Chondrocyte (in vitro differentiated cells): ENCODE measurements around the gene LUZP1. TPM values are rescaled to one million over a fixed set of nuclear protein-coding genes. Genes with fewer than 3 reads are reported as not detected.

Source experiments
- DNase-seq: peaks from one replicate; pipeline ENCODE4 v3.0.0; 2021; ENCODE audit warnings: mixed read lengths, low spot score
- H3K27ac Mint-ChIP-seq: one replicate; pipeline ENCODE4 v1.8.0; 2021; ENCODE audit warnings: mild to moderate bottlenecking, moderate library complexity, mixed read lengths; ENCODE audit not compliant: unreplicated experiment
- H3K27me3 Mint-ChIP-seq: 2 replicates; pipeline ENCODE4 v1.8.0; 2021; ENCODE audit warnings: low read depth, mixed read lengths
- H3K36me3 Mint-ChIP-seq: 2 replicates; pipeline ENCODE4 v1.8.0; 2021; ENCODE audit warnings: low read depth, mixed read lengths
- H3K4me1 Mint-ChIP-seq: 2 replicates; pipeline ENCODE4 v1.8.0; 2021; ENCODE audit warnings: low read depth, mild to moderate bottlenecking, mixed read lengths
- H3K4me3 Mint-ChIP-seq: one replicate; pipeline ENCODE4 v1.8.0; 2021; ENCODE audit warnings: mild to moderate bottlenecking, moderate library complexity, mixed read lengths; ENCODE audit not compliant: unreplicated experiment
- H3K9me3 Mint-ChIP-seq: 2 replicates; pipeline ENCODE4 v1.8.0; 2021; ENCODE audit warnings: low read depth, mixed read lengths
- long read RNA-seq: library from polyadenylated mRNA; stranded (forward); transcript quantifications from one replicate; pipeline ENCODE4 v2.0.0, GENCODE V29; 2021
- total RNA-seq: library from RNA; stranded (reverse); gene quantifications from 3 replicates; pipeline ENCODE4 v1.2.1, GENCODE V29; 2021
- TF ChIP-seq, protein P1 (sequence below): fragments of 200-600 bp; sonication (generic); IDR thresholded peaks from 2 replicates; pipeline ENCODE4 v1.5.0; 2021; ENCODE audit warnings: antibody characterized with exemption, mild to moderate bottlenecking, moderate library complexity

The LUZP1 gene
- 55.5 to 67.7 TPM (median 58.0 TPM) in 3 replicates for total RNA-seq
- long read RNA-seq, full-length matches to known transcripts = 6 of 16 reads
- long read RNA-seq, partial matches to known transcripts = 1 of 16 reads
- long read RNA-seq, other reads (novel, unspliced or antisense) = 9 of 16 reads

DNA sequence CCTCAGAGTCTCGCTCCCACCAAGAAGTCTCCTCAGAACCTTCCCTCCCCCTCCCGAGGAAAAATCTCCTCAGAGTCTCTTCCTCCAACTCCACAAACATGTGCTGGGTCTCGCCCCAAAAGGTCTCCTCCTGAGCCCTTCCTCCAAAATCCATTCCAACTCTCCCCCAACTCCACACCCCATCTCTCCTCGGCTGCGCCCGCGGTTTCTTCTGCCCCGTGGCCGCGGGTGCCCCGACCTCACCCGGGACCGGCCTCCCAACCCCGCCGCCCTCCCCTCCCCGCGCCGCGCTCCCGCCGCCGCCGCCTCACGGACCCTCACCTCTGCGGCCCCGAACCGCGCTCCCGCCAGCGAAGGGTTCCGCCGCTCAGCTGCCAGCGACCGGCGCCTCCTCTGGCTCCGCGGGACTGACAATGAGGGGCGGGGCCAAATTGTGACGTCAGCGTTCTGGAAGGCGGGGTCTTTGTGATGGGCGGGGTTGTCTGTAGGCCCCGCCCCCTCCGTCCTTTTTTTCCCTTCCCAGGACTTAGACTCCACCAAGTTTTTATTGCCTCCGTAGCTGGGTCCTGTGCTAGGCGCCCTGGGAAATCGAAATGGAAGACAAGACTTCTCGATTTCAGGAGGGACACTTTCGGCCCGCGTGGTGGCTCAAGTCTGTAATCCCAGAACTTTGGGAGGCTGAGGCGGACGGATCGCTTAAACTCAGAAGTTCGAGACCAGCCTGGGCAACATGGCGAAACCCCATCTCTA, at the start of gene LUZP1:
Gene LUZP1, minus strand, starts transcription at position 412 of the 750 bp plus-strand sequence.
- H3K36me3 Mint-ChIP-seq = no peaks in the 10 kb centered on the region
- no peaks in the 10 kb centered on the region for H3K9me3 Mint-ChIP-seq
- peak within 1 kb of the TSS; percentile 99 for H3K4me3 Mint-ChIP-seq
- no peaks in the 10 kb centered on the region for H3K27me3 Mint-ChIP-seq
- peak within 1 kb of the TSS; percentile 98 for H3K27ac Mint-ChIP-seq
- peak; percentile 97 for DNase-seq
- peaks cover 59% of the 10 kb centered on the region for H3K4me1 Mint-ChIP-seq
- TF ChIP-seq, protein P1, sequence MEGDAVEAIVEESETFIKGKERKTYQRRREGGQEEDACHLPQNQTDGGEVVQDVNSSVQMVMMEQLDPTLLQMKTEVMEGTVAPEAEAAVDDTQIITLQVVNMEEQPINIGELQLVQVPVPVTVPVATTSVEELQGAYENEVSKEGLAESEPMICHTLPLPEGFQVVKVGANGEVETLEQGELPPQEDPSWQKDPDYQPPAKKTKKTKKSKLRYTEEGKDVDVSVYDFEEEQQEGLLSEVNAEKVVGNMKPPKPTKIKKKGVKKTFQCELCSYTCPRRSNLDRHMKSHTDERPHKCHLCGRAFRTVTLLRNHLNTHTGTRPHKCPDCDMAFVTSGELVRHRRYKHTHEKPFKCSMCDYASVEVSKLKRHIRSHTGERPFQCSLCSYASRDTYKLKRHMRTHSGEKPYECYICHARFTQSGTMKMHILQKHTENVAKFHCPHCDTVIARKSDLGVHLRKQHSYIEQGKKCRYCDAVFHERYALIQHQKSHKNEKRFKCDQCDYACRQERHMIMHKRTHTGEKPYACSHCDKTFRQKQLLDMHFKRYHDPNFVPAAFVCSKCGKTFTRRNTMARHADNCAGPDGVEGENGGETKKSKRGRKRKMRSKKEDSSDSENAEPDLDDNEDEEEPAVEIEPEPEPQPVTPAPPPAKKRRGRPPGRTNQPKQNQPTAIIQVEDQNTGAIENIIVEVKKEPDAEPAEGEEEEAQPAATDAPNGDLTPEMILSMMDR = peak; percentile 18

- Mint-ChIP-seq H3K36me3 (no peaks in the 10 kb centered on the region), H3K4me3 (peak within 1 kb of the TSS; percentile 57), H3K4me1 (peaks cover 23% of the 10 kb centered on the region), H3K27ac (no peak within 1 kb of the TSS), H3K9me3 (no peaks in the 10 kb centered on the region), H3K27me3 (no peaks in the 10 kb centered on the region)
- no peak for DNase-seq
- TF ChIP-seq, protein P1 = no peak
These were observed 48.9 kb upstream of the LUZP1 start, which contains the start of gene HTR1D for GRCh38 chr1:23217421-23218115. Gene HTR1D (minus strand): TSS chr1:23217502. CDS start chr1:23194219, 23,283 bp downstream.

DNA sequence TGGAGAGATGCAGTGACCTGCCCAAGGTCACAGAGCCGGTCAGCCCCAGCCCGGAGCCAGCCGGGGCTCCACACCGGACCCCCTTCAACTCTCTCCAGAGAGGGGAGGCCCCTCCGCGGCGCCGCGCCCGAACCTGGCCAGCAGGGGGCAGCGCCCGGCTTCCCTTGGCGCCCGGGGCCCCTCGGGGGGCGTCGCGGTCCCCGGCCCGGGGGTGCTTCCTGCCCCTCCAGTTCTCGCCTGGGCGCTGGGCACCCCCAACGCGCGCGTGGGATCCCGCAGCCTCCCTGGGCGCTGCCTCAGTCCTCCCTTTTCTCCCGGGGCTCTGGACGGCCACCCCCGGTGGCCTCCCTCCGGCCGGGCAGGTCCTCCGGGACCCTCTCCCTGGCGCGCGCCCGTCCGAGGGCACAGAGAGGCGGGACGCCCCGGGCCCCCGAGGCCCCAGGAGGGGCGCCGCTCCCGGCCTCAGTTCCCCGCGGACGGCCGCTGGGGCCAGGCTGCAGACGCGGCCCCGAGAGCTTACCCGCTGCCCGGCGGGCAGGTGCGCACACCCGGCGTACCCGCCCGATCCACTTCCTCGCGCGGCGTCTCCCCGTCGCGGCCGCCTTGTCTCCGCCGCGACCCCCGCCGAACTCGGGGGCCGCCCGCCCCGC, 48.2 kb upstream of the LUZP1 start:
- Mint-ChIP-seq H3K36me3 (no peaks in the 10 kb centered on the region), H3K4me3 (peak overlapping the region; percentile 57), H3K4me1 (peaks cover 23% of the 10 kb centered on the region), H3K9me3 (no peaks in the 10 kb centered on the region), H3K27ac (no peak overlapping the region), H3K27me3 (no peaks in the 10 kb centered on the region)
- TF ChIP-seq, protein P1 = peak; percentile 87
- DNase-seq = no peak

- H3K36me3 Mint-ChIP-seq = no peaks in the 10 kb centered on the region
- peaks cover 19% of the 10 kb centered on the region for H3K4me1 Mint-ChIP-seq
- no peaks in the 10 kb centered on the region for H3K27me3 Mint-ChIP-seq
- peak overlapping the region; percentile 49 for H3K4me3 Mint-ChIP-seq
- TF ChIP-seq, protein P1 = no peak
- H3K9me3 Mint-ChIP-seq = no peaks in the 10 kb centered on the region
- DNase-seq = no peak
- H3K27ac Mint-ChIP-seq = no peak overlapping the region
These were observed 47.2 kb upstream of the LUZP1 start for GRCh38 chr1:23215751-23216449.
